ENCODE data around the gene HTT. TPM values are rescaled to one million over a fixed set of nuclear protein-coding genes. Genes with fewer than 3 reads are reported as not detected.

HTT gene
- total and polyA plus RNA-seq, 2 of the 13 experiments (the other 11 are each of a cell fraction or from before 2014, with no cell fraction given), result 17.5 to 19.5 TPM

- TF ChIP-seq MATR3 (CRISPR knock-in tag; IDR thresholded peaks at IDR 0.05) (no peak), ZNF34 (CRISPR knock-in tag; IDR thresholded peaks at IDR 0.05; ENCODE audit: borderline replicate concordance) (no peak), TMF1 (CRISPR knock-in tag; IDR thresholded peaks at IDR 0.05; ENCODE audit: low read depth) (no peak), NFKBIZ (CRISPR knock-in tag; IDR thresholded peaks at IDR 0.05) (no peak), ZSCAN20 (CRISPR knock-in tag; IDR thresholded peaks at IDR 0.05; ENCODE audit: borderline replicate concordance) (no peak), SUZ12 (IDR thresholded peaks at IDR 0.05; ENCODE audit: low read depth, low read length) (no peak), CEBPB (IDR thresholded peaks at IDR 0.05; ENCODE audit: borderline replicate concordance, low read depth, low read length) (no peak), ZFP90 (CRISPR knock-in tag; IDR thresholded peaks at IDR 0.05; ENCODE audit: borderline replicate concordance) (no peak), RAD21 (CRISPR knock-in tag; IDR thresholded peaks at IDR 0.05) (peak; percentile 81), ZNF839 (CRISPR knock-in tag; IDR thresholded peaks at IDR 0.05; ENCODE audit: borderline replicate concordance) (no peak), PAWR (CRISPR knock-in tag; IDR thresholded peaks at IDR 0.05; ENCODE audit: borderline replicate concordance) (no peak), ZNF616 (CRISPR knock-in tag; IDR thresholded peaks at IDR 0.05; ENCODE audit: low read depth) (no peak), SMAD3 (CRISPR knock-in tag; IDR thresholded peaks at IDR 0.05) (0 out of 2 replicates have a peak, but pooled peaks have one; percentile 46), TAF1 (CRISPR knock-in tag; IDR thresholded peaks at IDR 0.05) (no peak), MXD3 (CRISPR knock-in tag; IDR thresholded peaks at IDR 0.05) (no peak), BRD4 (CRISPR knock-in tag; IDR thresholded peaks at IDR 0.05) (no peak), ZNF230 (CRISPR knock-in tag; IDR thresholded peaks at IDR 0.05) (no peak), KAT8 (CRISPR knock-in tag; IDR thresholded peaks at IDR 0.05) (0 out of 2 replicates have a peak, but pooled peaks have one; percentile 21), HOXA3 (CRISPR knock-in tag; IDR thresholded peaks at IDR 0.05) (no peak), FOXC1 (CRISPR knock-in tag; IDR thresholded peaks at IDR 0.05; ENCODE audit: borderline replicate concordance) (no peak), ZNF567 (CRISPR knock-in tag; IDR thresholded peaks at IDR 0.05; ENCODE audit: borderline replicate concordance) (no peak), MEF2D (CRISPR knock-in tag; IDR thresholded peaks at IDR 0.05) (no peak), KMT2A (CRISPR knock-in tag; IDR thresholded peaks at IDR 0.05) (no peak)
- TF ChIP-seq, protein P1, sequence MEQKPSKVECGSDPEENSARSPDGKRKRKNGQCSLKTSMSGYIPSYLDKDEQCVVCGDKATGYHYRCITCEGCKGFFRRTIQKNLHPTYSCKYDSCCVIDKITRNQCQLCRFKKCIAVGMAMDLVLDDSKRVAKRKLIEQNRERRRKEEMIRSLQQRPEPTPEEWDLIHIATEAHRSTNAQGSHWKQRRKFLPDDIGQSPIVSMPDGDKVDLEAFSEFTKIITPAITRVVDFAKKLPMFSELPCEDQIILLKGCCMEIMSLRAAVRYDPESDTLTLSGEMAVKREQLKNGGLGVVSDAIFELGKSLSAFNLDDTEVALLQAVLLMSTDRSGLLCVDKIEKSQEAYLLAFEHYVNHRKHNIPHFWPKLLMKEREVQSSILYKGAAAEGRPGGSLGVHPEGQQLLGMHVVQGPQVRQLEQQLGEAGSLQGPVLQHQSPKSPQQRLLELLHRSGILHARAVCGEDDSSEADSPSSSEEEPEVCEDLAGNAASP (CRISPR knock-in tag; IDR thresholded peaks at IDR 0.05; ENCODE audit: borderline replicate concordance), result peak; percentile 46; the same call in 1 of the 2 replicates
- TF ChIP-seq, protein P2, sequence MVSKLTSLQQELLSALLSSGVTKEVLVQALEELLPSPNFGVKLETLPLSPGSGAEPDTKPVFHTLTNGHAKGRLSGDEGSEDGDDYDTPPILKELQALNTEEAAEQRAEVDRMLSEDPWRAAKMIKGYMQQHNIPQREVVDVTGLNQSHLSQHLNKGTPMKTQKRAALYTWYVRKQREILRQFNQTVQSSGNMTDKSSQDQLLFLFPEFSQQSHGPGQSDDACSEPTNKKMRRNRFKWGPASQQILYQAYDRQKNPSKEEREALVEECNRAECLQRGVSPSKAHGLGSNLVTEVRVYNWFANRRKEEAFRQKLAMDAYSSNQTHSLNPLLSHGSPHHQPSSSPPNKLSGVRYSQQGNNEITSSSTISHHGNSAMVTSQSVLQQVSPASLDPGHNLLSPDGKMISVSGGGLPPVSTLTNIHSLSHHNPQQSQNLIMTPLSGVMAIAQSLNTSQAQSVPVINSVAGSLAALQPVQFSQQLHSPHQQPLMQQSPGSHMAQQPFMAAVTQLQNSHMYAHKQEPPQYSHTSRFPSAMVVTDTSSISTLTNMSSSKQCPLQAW (CRISPR knock-in tag; IDR thresholded peaks at IDR 0.05), result no peak
Observed at GRCh38 chr4:3106339-3107186, 32.1 kb downstream of the HTT start (continued).

Data from HepG2 (cell line).